Activated T-cell treated with anti-CD3 and anti-CD28 coated beads, Interleukin-2, amount 50 U/mL, for 72 hours (primary cell): Measurements from ENCODE around the gene SMYD3. TPM values are rescaled to one million over a fixed set of nuclear protein-coding genes. Genes with fewer than 3 reads are reported as not detected.
"Not testable (repeated sequence)": the region's sequence is repeated elsewhere in the genome, so short reads cannot be mapped to it uniquely, and the experiment has no call there.

Source experiments
- ATAC-seq, 2 donors: fragments of 150-1000 bp; cut with Tn5 transposase; replicated peaks in 1 of 2; 2 replicates each; pipeline ENCODE4 v1.10.0; 2021; ENCODE audit warnings: moderate library complexity in 2 of 2, mild to moderate bottlenecking in 1 of 2
- DNase-seq, 2 donors: peaks; one replicate each; pipeline ENCODE4 v3.0.0; 2021 to 2022; ENCODE audit warnings: mixed read lengths in 1 of 2
- H3K27ac Mint-ChIP-seq: one replicate; pipeline ENCODE4 v1.8.0; 2022; ENCODE audit warnings: mild to moderate bottlenecking, moderate library complexity, mixed read lengths
- H3K27me3 Mint-ChIP-seq: one replicate; pipeline ENCODE4 v1.8.0; 2022; ENCODE audit warnings: low read depth, mixed read lengths
- H3K36me3 Mint-ChIP-seq, 2 donors: one replicate each; pipeline ENCODE4 v1.8.0; 2022; ENCODE audit warnings: mixed read lengths in 2 of 2, mild to moderate bottlenecking in 1 of 2; ENCODE audit not compliant: insufficient read depth in 2 of 2
- H3K4me1 Mint-ChIP-seq: one replicate; pipeline ENCODE4 v1.8.0; 2022; ENCODE audit warnings: low read depth, mixed read lengths
- H3K4me3 Mint-ChIP-seq, 2 donors: one replicate each; pipeline ENCODE4 v1.8.0; 2022; ENCODE audit warnings: mild to moderate bottlenecking in 2 of 2, mixed read lengths in 2 of 2, moderate library complexity in 2 of 2
- H3K9me3 Mint-ChIP-seq, 2 donors: one replicate each; pipeline ENCODE4 v1.8.0; 2022; ENCODE audit warnings: mixed read lengths in 2 of 2
- total RNA-seq, 2 donors: library from RNA; stranded (reverse); gene quantifications; one replicate each; pipeline ENCODE4 v1.2.3, GENCODE V29; 2022

Gene SMYD3
- total RNA-seq, 2 donors from 2014 or later, result 19.1 to 21.0 TPM

DNA sequence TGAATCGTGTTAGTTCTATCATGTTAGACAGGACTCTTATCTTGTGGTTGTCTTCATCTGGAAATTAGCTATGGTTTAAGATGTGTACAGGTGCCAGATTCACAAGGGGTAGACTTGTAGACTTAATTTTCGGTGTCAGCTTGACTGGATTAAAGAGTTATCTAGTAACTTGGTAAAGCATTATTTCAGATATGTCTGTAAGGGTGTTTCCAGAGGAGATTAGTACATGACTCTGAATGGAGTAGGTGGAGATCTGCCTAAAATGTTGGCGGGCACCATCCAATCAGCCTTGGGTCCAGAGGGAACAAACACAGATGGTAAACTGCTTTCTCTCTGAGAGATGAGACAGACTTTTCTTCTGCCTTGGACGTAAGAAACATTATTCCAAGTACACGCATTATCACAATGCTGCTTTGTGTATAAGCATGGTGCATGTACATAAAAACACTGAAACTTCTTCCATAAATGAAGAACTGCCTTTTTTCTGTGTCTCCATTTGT lies 434.6 kb downstream of the SMYD3 start:
- peaks cover 10% of the 10 kb centered on the region for H3K4me1 Mint-ChIP-seq
- H3K27me3 Mint-ChIP-seq, result no peaks in the 10 kb centered on the region
- H3K4me3 Mint-ChIP-seq, result no peak overlapping the region
- H3K27ac Mint-ChIP-seq, result no peak overlapping the region
- peaks cover 1% of the 10 kb centered on the region in 2 donors for H3K36me3 Mint-ChIP-seq
- no peak for DNase-seq
- H3K9me3 Mint-ChIP-seq, result peaks cover 0 to 2% of the 10 kb centered on the region in 2 donors
- no peak for ATAC-seq

DNA sequence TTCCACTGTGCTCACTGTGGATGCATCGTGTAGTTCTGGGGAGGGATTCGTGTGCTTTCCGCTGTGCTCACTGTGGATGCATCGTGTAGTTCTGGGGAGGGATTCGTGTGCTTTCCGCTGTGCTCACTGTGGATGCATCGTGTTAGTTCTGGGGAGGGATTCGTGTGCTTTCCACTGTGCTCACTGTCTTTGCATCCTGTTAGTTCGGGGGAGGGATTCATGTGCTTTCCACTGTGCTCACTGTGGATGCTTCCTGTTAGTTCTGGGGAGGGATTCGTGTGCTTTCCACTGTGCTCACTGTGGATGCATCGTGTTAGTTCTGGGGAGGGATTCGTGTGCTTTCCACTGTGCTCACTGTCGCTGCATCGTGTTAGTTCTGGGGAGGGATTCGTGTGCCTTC lies 435.1 kb downstream of the SMYD3 start:
- not testable (repeated sequence) for H3K27me3 Mint-ChIP-seq, DNase-seq, H3K9me3 Mint-ChIP-seq, H3K27ac Mint-ChIP-seq, ATAC-seq, H3K4me3 Mint-ChIP-seq, H3K36me3 Mint-ChIP-seq
- peaks cover 13% of the 10 kb centered on the region for H3K4me1 Mint-ChIP-seq

DNA sequence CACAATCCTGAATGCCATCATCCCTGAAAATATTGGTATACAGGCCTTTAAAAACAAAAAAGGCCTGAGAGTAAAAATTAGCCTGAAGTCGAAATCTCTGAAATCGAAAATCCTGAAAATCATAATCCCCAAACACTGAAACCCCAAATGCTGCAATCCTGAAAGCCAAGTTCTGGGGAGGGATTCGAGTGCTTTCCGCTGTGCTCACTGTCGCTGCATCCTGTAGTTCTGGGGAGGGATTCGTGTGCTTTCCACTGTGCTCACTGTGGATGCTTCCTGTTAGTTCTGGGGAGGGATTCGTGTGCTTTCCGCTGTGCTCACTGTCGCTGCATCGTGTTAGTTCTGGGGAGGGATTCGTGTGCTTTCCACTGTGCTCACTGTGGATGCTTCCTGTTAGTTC lies 435.5 kb downstream of the SMYD3 start:
- Mint-ChIP-seq H3K4me1 (peaks cover 13% of the 10 kb centered on the region), H3K4me3 (peak overlapping the region in 1 of 2 donors; percentile 26)
- H3K27ac Mint-ChIP-seq, H3K27me3 Mint-ChIP-seq, H3K9me3 Mint-ChIP-seq, H3K36me3 Mint-ChIP-seq, ATAC-seq, DNase-seq: not testable (repeated sequence)

DNA sequence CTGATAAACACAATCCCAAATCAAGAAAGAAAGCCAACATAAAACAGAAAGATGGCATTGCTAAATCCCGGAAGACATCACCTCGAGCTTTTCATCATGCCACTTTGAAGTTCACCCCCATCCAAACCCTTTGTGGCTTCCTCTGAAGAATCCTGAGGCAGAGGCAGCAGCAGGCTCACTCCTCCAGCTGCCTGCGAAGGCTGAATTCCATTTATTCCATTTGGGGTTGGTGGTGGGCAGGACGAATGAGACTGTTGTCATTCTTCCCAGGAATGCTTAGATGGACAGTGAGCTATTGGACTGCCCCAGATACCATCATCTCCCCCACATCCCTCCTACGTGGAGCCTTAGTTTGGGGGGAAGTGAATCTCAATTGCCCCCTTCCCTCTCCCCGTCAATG lies 437.5 kb downstream of the SMYD3 start:
- DNase-seq (no peak), ATAC-seq (no peak)
- no peaks in the 10 kb centered on the region for H3K27me3 Mint-ChIP-seq
- H3K36me3 Mint-ChIP-seq, result peaks cover 0 to 1% of the 10 kb centered on the region in 2 donors
- no peak overlapping the region for H3K27ac Mint-ChIP-seq
- peaks cover 13% of the 10 kb centered on the region for H3K4me1 Mint-ChIP-seq
- H3K9me3 Mint-ChIP-seq, result no peaks in the 10 kb centered on the region
- no peak overlapping the region for H3K4me3 Mint-ChIP-seq

DNA sequence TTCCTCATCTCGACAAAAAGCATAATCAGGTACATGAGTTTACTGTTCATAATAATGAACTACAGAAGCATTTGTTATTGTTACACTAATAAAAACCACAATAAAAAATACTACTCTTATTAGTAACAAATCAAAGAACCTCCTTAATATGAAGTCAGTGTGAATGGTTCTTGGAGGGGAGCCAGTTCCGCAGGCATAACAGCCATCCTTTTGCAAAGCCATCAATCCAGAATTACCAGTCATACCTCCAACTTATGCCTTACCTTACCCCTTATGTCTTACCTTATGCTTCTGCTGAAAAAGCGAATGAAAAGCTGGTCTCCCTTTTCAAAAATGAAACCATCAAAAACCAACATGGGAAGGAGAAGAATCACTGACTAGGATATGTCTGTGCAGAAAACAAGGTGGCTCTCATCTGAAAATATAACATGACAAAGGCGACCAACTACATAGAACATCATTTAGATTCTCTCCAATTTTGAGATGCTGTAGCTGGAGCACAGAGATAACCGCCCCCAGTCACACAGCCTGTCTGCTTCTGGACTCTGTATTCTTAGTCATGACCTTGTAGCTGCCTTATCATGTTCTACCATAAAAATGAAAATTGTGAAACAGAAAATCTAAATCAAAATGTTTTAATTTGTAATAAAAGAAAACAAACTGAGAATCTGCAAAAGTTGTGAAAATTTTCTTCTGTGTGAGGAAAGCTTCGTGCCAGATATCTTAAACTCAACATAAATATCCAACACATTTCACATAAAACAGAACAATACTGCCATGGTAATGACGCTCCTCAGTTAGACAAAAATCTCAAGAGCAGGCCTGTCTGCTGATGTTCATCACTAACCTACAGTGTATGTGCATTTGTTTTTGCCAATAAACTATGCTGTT lies 438.2 kb downstream of the SMYD3 start:
- DNase-seq, result no peak

DNA sequence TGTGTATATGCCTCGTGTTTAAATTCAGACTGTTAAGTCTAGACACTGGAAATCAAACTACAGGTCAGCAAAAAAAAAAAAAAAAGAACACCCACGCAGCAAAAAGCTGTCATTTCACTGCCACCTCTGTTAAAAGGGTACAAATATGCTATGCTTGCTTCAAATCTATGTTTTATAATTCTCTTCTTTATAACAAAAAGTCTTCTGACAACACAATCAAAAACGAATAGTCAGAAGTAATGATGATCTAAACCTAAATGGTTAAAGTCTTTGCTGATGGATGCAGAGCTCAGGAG lies 438.9 kb downstream of the SMYD3 start:
- H3K4me1 Mint-ChIP-seq, result peaks cover 13% of the 10 kb centered on the region
- no peaks in the 10 kb centered on the region for H3K9me3 Mint-ChIP-seq
- no peaks in the 10 kb centered on the region for H3K27me3 Mint-ChIP-seq
- ATAC-seq (no peak), DNase-seq (no peak)
- H3K4me3 Mint-ChIP-seq, result peak overlapping the region in 1 of 2 donors; percentile 18
- no peaks in the 10 kb centered on the region for H3K36me3 Mint-ChIP-seq
- no peak overlapping the region for H3K27ac Mint-ChIP-seq

More for the DNA sequence above, 438.2 kb downstream of the SMYD3 start:
- ATAC-seq, result no peak
- Mint-ChIP-seq H3K27me3 (no peaks in the 10 kb centered on the region), H3K4me1 (peaks cover 13% of the 10 kb centered on the region), H3K9me3 (no peaks in the 10 kb centered on the region), H3K4me3 (no peak overlapping the region), H3K36me3 (no peaks in the 10 kb centered on the region), H3K27ac (no peak overlapping the region)

DNA sequence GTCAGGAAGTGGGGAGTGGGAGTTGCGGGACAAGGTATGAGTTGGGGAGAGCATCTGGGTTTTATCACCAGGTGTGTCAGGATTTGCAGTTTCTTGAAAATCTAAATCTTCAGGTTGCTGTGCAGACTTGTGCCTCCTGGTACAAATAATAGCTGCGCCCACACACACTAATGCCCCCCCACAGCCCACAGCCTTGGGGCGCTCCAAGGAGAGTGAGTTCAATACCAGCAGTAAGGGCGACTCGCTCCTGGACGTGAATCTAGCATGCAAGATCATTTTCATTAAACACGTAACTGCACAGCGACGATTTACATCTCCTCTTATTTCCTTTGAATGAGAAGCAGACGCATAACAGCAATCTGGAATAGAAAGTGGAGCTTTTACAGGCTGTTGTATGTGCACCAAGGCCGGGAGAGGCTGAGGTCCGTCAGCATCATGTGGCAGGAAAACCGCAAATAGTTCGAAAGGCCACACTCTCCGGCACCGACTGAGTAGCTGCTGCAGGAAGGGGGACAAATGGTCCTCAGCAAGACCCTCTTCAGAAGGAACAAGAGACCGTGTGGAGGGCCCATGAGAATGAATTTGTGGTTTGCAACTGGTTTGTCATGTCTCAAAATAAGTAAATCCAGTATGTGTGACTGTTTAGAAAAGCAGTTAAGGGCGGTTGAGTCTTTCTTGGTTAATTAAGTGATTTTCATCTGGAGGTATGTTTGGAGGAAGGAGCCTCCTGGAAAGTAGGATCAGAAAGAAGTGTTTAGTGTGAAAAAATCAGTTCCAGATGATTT lies 439.5 kb downstream of the SMYD3 start:
- Mint-ChIP-seq H3K9me3 (no peaks in the 10 kb centered on the region), H3K27ac (no peak overlapping the region), H3K27me3 (no peaks in the 10 kb centered on the region), H3K4me1 (peaks cover 13% of the 10 kb centered on the region), H3K36me3 (no peaks in the 10 kb centered on the region), H3K4me3 (peak overlapping the region in 1 of 2 donors; percentile 18)
- DNase-seq (no peak), ATAC-seq (peak in 1 of 2 donors; percentile 36)

DNA sequence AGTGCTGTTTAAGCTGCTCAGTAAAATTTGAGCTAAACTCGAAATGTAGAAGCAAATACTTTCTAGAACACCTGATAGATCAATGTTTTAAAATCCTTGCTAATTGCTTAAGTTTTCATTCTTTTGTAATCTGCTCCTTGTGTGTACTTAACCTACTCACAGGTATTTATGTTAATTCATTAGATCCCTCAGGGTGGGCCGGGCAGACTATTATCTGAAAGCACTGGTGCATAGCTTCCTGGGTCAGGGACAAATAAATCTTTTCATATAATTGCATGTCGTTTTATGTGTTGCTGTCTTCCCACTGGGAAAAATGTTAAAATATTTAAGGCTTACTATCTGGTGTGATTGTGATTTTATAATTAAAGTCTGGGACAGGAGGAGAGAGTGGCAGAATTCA lies 440.5 kb downstream of the SMYD3 start:
- Mint-ChIP-seq H3K27ac (no peak overlapping the region), H3K36me3 (no peaks in the 10 kb centered on the region), H3K4me1 (peaks cover 13% of the 10 kb centered on the region), H3K4me3 (no peak overlapping the region), H3K9me3 (no peaks in the 10 kb centered on the region), H3K27me3 (no peaks in the 10 kb centered on the region)
- DNase-seq (no peak), ATAC-seq (no peak)

DNA sequence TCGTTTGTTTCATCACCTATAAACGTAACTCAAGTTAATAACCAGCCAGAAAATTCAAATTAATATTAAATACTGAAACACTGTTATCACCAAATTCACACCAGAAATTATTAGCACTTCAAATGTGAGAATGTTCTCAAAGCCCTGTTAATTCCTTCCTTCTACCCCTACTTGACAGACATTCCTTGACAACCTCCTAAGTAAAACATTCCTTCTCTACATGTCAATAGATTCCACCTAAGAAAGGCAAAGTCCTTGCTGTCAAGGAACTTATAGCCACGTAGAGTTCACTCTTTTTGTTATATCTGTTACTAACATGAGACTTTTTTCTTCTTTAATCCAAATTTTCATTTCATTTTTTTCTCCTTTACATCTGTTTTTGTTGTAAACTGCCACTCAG lies 441.5 kb downstream of the SMYD3 start:
- ATAC-seq (no peak), DNase-seq (no peak)
- H3K4me1 Mint-ChIP-seq, result peaks cover 13% of the 10 kb centered on the region
- no peak overlapping the region for H3K4me3 Mint-ChIP-seq
- H3K27me3 Mint-ChIP-seq, result no peaks in the 10 kb centered on the region
- no peak overlapping the region for H3K27ac Mint-ChIP-seq
- H3K36me3 Mint-ChIP-seq, result no peaks in the 10 kb centered on the region
- H3K9me3 Mint-ChIP-seq, result no peaks in the 10 kb centered on the region

DNA sequence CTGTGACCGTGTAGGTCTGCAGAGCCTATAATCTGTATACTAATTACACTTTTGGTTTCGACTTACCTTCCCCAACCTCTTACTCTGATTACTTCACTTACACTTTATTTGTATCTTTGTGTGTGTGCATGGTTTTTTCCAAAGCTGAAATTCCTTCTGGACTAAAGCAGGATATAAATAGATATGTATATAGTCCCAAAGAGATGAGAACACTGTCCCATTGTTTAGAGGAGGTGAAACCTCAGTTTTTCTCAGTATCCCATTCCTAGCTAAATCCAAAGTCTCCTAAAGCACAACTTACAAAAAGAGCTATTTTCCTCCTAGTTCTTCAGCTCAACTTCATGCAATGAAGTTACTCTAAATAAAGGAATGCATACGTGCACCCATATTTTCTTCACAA lies 442.2 kb downstream of the SMYD3 start:
- ATAC-seq, result no peak
- Mint-ChIP-seq H3K36me3 (no peaks in the 10 kb centered on the region), H3K4me1 (peaks cover 13% of the 10 kb centered on the region), H3K9me3 (no peaks in the 10 kb centered on the region), H3K27ac (peak overlapping the region; percentile 71), H3K27me3 (no peaks in the 10 kb centered on the region), H3K4me3 (no peak overlapping the region)
- DNase-seq, result no peak

DNA sequence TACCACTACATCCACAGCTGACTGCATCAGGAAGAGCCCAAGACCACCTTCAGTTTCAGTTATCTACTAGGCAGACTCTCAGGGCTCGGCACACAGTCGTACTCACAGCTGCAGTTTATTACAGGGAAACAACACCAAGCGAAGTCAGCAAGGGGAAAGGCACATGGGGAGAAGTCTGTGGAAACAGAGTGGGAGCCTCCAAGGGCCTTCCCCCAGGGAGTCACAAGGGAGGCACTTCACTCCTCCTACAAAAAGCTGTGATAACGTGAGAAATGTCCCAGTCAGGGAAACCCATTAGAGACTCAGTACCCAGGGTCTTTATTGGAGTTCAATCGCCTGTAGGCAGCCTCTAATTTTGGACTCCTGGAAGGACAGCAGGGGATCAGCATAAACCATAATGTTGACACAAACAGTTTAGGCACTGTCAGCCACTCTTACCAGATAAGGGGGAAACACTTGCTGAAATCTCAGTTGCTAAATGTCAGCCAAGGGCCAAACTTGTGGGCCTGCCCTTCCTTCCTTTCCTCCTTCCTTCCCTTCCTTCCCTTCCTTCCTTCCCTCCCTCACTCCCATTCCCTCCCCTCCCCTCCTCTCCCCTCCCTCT lies 444.0 kb downstream of the SMYD3 start:
- Mint-ChIP-seq H3K27me3 (no peaks in the 10 kb centered on the region), H3K36me3 (no peaks in the 10 kb centered on the region), H3K4me3 (no peak overlapping the region), H3K9me3 (no peaks in the 10 kb centered on the region), H3K4me1 (peaks cover 8% of the 10 kb centered on the region), H3K27ac (no peak overlapping the region)
- ATAC-seq (no peak), DNase-seq (no peak)

DNA sequence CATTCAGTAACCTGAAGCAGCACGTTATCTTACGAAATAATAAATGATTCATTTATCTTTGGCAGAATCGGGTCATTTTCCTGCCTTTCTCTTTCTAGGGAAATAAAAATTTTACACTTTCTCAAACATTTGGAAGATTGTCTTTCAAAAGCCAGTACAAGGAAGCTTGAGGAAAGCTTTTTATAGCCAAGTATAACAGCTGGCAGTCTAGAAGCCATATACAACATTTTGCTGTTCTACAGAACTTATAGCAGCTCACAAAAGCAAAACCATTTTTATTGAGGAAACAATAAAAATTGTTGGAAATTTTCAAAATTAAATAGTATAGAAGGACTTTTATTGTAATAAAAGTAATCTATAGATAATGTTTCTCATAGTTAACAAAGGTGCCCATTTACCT lies 448.6 kb downstream of the SMYD3 start:
- no peak overlapping the region for H3K27ac Mint-ChIP-seq
- H3K4me3 Mint-ChIP-seq, result no peak overlapping the region
- ATAC-seq (no peak), DNase-seq (no peak)
- H3K27me3 Mint-ChIP-seq, result no peaks in the 10 kb centered on the region
- no peaks in the 10 kb centered on the region for H3K4me1 Mint-ChIP-seq
- peaks cover 0 to 2% of the 10 kb centered on the region in 2 donors for H3K36me3 Mint-ChIP-seq
- peaks cover 4% of the 10 kb centered on the region in 2 donors for H3K9me3 Mint-ChIP-seq

DNA sequence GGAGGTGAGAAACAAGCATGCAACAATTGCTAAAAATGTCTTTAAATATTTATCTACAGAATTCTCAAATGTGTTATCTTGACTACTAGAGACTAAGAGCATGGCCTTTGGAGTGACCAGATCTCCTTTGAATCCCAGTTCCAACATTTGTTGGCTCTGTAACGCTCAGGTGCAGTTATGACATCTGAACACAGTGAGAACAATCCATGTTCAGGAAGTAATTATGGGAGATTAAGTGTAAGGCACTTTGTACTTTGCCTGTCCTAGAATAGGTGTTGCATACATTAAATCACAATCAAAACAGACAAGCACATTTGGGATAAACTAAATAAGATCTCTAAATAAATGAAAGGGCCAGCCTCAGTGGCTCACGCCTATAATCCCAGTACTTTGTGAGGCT lies 454.5 kb downstream of the SMYD3 start:
- no peak overlapping the region for H3K4me3 Mint-ChIP-seq

More for the DNA sequence above, 454.5 kb downstream of the SMYD3 start:
- DNase-seq, result no peak
- no peak overlapping the region for H3K27ac Mint-ChIP-seq
- H3K9me3 Mint-ChIP-seq, result peaks cover 4% of the 10 kb centered on the region in 2 donors
- H3K4me1 Mint-ChIP-seq, result no peaks in the 10 kb centered on the region
- H3K27me3 Mint-ChIP-seq, result no peaks in the 10 kb centered on the region
- ATAC-seq, result no peak
- peaks cover 0 to 2% of the 10 kb centered on the region in 2 donors for H3K36me3 Mint-ChIP-seq
